ENCODE data around the gene GHRHR.

GHRHR gene

DNA sequence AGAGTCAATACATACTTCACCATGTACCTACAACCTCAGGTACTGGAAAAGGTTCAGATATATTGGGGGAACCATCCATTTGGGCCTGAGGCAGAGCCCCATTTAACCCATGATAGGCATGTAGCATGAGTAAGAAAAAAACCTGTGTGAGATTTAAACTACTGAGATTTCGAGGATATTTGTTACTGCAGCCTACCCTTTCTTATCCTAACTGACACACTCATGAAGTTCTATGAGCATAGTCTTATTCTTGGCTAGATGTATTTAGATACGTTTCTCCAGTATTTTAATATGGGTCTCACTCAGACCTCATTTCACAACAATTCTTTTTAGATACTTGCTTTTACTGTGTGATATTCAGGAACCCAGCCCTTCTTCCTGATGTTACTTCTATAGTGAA lies 39.3 kb downstream of the GHRHR start:
- H4K20me1 ChIP-seq (ENCODE audit: insufficient read depth, low read length): no peaks in the 10 kb centered on the region
- H3K27ac ChIP-seq (ENCODE audit: low read length): no peak overlapping the region
- H3K9me3 ChIP-seq (replicated peaks; ENCODE audit: insufficient read depth, low read length): no peaks in the 10 kb centered on the region
- H3K9ac ChIP-seq (ENCODE audit: low read length): no peak overlapping the region
- no peaks in the 10 kb centered on the region for H3K36me3 ChIP-seq (replicated peaks; ENCODE audit: insufficient read depth, low read length)
- no peak for DNase-seq
- no peak overlapping the region for H3K4me3 ChIP-seq (ENCODE audit: low read length)
- TF ChIP-seq EZH2 (optimal IDR thresholded peaks at IDR 0.05; ENCODE audit: low read depth, low read length) (no peak), CTCF (IDR thresholded peaks at IDR 0.05; ENCODE audit: low read length) (no peak), EZH2phosphoT487 (IDR thresholded peaks at IDR 0.05; ENCODE audit: low read length) (no peak)
- no peaks in the 10 kb centered on the region for H3K4me1 ChIP-seq (ENCODE audit: low read length)
- no peak overlapping the region for H3K4me2 ChIP-seq (ENCODE audit: low read depth, low read length)
- H3K9me2 ChIP-seq (replicated peaks; ENCODE audit: insufficient read depth, low read length): no peaks in the 10 kb centered on the region
- H3K27me3 ChIP-seq (replicated peaks; ENCODE audit: insufficient read depth, low read length): no peaks in the 10 kb centered on the region
- H2AFZ ChIP-seq (ENCODE audit: low read length): no peak overlapping the region
- no peaks in the 10 kb centered on the region for H3K79me2 ChIP-seq (ENCODE audit: low read length)
- H3F3A ChIP-seq (ENCODE audit: insufficient read depth, low read length): no peaks in the 10 kb centered on the region

DNA sequence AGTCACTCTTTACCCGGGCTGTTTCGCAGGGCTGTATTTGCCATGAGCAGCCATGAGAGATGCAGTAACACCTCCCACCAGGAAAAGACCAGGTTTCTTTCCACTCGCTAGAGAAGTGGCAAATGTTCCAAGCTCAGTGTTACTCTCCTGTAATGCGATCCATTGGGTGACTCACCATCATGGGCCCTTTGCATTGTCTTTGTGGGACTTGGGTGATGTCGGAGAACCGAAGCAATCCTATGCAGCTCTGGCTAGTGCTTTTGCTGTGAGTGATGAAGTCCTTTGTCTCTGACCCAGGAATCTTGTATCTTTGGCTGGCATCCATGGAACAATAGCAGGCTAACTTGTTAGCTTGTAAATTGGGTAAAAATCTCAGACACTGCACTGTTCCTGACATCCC lies 40.0 kb downstream of the GHRHR start:
- no peaks in the 10 kb centered on the region for H3F3A ChIP-seq (ENCODE audit: insufficient read depth, low read length)
- no peak overlapping the region for H3K4me3 ChIP-seq (ENCODE audit: low read length)
- H3K27me3 ChIP-seq (replicated peaks; ENCODE audit: insufficient read depth, low read length): no peaks in the 10 kb centered on the region
- H3K9me2 ChIP-seq (replicated peaks; ENCODE audit: insufficient read depth, low read length): no peaks in the 10 kb centered on the region
- TF ChIP-seq CTCF (IDR thresholded peaks at IDR 0.05; ENCODE audit: low read length): no peak
- no peak for TF ChIP-seq EZH2phosphoT487 (IDR thresholded peaks at IDR 0.05; ENCODE audit: low read length)
- TF ChIP-seq EZH2 (optimal IDR thresholded peaks at IDR 0.05; ENCODE audit: low read depth, low read length): no peak
- DNase-seq: no peak
- H3K9me3 ChIP-seq (replicated peaks; ENCODE audit: insufficient read depth, low read length): no peaks in the 10 kb centered on the region
- H3K9ac ChIP-seq (ENCODE audit: low read length): no peak overlapping the region
- no peaks in the 10 kb centered on the region for H4K20me1 ChIP-seq (ENCODE audit: insufficient read depth, low read length)
- no peak overlapping the region for H3K27ac ChIP-seq (ENCODE audit: low read length)
- no peaks in the 10 kb centered on the region for H3K79me2 ChIP-seq (ENCODE audit: low read length)
- no peak overlapping the region for H2AFZ ChIP-seq (ENCODE audit: low read length)
- H3K36me3 ChIP-seq (replicated peaks; ENCODE audit: insufficient read depth, low read length): no peaks in the 10 kb centered on the region
- no peak overlapping the region for H3K4me2 ChIP-seq (ENCODE audit: low read depth, low read length)
- no peaks in the 10 kb centered on the region for H3K4me1 ChIP-seq (ENCODE audit: low read length)

- Histone ChIP-seq H3K27ac (ENCODE audit: low read length) (no peak overlapping the region), H3K4me3 (ENCODE audit: low read length) (no peak overlapping the region), H3K9me2 (replicated peaks; ENCODE audit: insufficient read depth, low read length) (no peaks in the 10 kb centered on the region), H3K79me2 (ENCODE audit: low read length) (no peaks in the 10 kb centered on the region), H3K36me3 (replicated peaks; ENCODE audit: insufficient read depth, low read length) (no peaks in the 10 kb centered on the region), H3F3A (ENCODE audit: insufficient read depth, low read length) (no peaks in the 10 kb centered on the region), H4K20me1 (ENCODE audit: insufficient read depth, low read length) (no peaks in the 10 kb centered on the region), H3K9me3 (replicated peaks; ENCODE audit: insufficient read depth, low read length) (no peaks in the 10 kb centered on the region), H2AFZ (ENCODE audit: low read length) (no peak overlapping the region), H3K27me3 (replicated peaks; ENCODE audit: insufficient read depth, low read length) (no peaks in the 10 kb centered on the region), H3K4me2 (ENCODE audit: low read depth, low read length) (no peak overlapping the region), H3K4me1 (ENCODE audit: low read length) (no peaks in the 10 kb centered on the region), H3K9ac (ENCODE audit: low read length) (no peak overlapping the region)
- TF ChIP-seq CTCF (IDR thresholded peaks at IDR 0.05; ENCODE audit: low read length) (no peak), EZH2phosphoT487 (IDR thresholded peaks at IDR 0.05; ENCODE audit: low read length) (no peak), EZH2 (optimal IDR thresholded peaks at IDR 0.05; ENCODE audit: low read depth, low read length) (no peak)
- no peak for DNase-seq
Measured at GRCh38 chr7:31004393-31004792, 40.6 kb downstream of the GHRHR start.
